RWPE2 (cell line): ENCODE data around the gene NOVA1.

Source experiments
- ATAC-seq: fragments of 200-7000 bp; cut with Tn5 transposase; 3 replicates; pipeline ENCODE4 v1.9.1; 2021; ENCODE audit warnings: low read depth
- DNase-seq: peaks from one replicate; pipeline ENCODE4 v3.0.0-alpha.2; 2020; ENCODE audit warnings: low spot score
- H3K27ac ChIP-seq: fragments of 450-650 bp; 2 replicates; pipeline ENCODE4 v1.5.1; 2017; ENCODE audit warnings: mild to moderate bottlenecking; ENCODE audit not compliant: poor library complexity, severe bottlenecking
- H3K27me3 ChIP-seq: fragments of 250-450 bp; sonication (Bioruptor Pico); 2 replicates; pipeline ENCODE4 v1.5.1; 2021; ENCODE audit warnings: mild to moderate bottlenecking, moderate library complexity; ENCODE audit not compliant: insufficient read depth, poor library complexity, severe bottlenecking
- H3K36me3 ChIP-seq: fragments of 250-450 bp; sonication (Bioruptor Pico); 2 replicates; pipeline ENCODE4 v1.5.1; 2020; ENCODE audit warnings: low read depth, mild to moderate bottlenecking, moderate library complexity
- H3K4me1 ChIP-seq: fragments of 250-450 bp; sonication (Bioruptor Pico); 2 replicates; pipeline ENCODE4 v1.5.1; 2021; ENCODE audit warnings: mild to moderate bottlenecking, moderate library complexity; ENCODE audit not compliant: insufficient read depth, poor library complexity, severe bottlenecking
- H3K4me3 ChIP-seq: fragments of 250-450 bp; sonication (Bioruptor Pico); 2 replicates; pipeline ENCODE4 v1.5.1; 2021; ENCODE audit warnings: mild to moderate bottlenecking, moderate library complexity; ENCODE audit not compliant: severe bottlenecking
- H3K9me3 ChIP-seq: fragments of 250-450 bp; sonication (Bioruptor Pico); 2 replicates; pipeline ENCODE4 v1.5.1; 2021; ENCODE audit warnings: mild to moderate bottlenecking, moderate library complexity; ENCODE audit not compliant: severe bottlenecking
- TF ChIP-seq, protein P1 (sequence below): fragments of 450-650 bp; IDR thresholded peaks from one replicate; pipeline ENCODE4 v1.5.1; 2017; ENCODE audit warnings: mild to moderate bottlenecking, moderate library complexity; ENCODE audit not compliant: poor library complexity, severe bottlenecking

Gene NOVA1

GRCh38 chr14:26463136-26463535 is 134.7 kb downstream of the NOVA1 start:
- H3K27ac ChIP-seq: no peak overlapping the region
- no peaks in the 10 kb centered on the region for H3K4me1 ChIP-seq
- H3K4me3 ChIP-seq: no peak overlapping the region
- no peaks in the 10 kb centered on the region for H3K36me3 ChIP-seq
- no peak for DNase-seq
- no peaks in the 10 kb centered on the region for H3K27me3 ChIP-seq
- TF ChIP-seq, protein P1, sequence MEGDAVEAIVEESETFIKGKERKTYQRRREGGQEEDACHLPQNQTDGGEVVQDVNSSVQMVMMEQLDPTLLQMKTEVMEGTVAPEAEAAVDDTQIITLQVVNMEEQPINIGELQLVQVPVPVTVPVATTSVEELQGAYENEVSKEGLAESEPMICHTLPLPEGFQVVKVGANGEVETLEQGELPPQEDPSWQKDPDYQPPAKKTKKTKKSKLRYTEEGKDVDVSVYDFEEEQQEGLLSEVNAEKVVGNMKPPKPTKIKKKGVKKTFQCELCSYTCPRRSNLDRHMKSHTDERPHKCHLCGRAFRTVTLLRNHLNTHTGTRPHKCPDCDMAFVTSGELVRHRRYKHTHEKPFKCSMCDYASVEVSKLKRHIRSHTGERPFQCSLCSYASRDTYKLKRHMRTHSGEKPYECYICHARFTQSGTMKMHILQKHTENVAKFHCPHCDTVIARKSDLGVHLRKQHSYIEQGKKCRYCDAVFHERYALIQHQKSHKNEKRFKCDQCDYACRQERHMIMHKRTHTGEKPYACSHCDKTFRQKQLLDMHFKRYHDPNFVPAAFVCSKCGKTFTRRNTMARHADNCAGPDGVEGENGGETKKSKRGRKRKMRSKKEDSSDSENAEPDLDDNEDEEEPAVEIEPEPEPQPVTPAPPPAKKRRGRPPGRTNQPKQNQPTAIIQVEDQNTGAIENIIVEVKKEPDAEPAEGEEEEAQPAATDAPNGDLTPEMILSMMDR: no peak
- no peaks in the 10 kb centered on the region for H3K9me3 ChIP-seq
- ATAC-seq: no peak

DNA sequence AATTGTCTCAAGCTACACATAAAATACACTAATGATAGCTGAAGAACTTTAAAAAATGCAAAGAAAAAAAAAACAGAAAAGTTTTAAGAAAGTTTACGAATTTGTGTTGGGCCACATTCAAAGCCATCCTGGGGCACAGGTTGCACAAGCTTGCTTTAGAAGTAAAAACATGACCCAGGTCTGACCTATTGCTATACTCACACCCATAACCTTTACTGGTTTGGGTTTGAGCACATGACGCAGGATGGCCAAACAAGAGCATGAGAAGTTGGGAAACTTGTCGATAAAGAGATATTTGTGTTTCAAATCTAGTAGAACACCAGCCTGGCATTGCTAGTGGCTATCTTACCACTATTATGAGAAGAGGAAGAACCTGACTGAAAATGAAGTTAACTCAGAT is 143.7 kb downstream of the NOVA1 start:
- ATAC-seq (no peak), DNase-seq (no peak)
- peaks cover 10% of the 10 kb centered on the region for H3K27me3 ChIP-seq
- no peak overlapping the region for H3K27ac ChIP-seq
- peaks cover 5% of the 10 kb centered on the region for H3K4me1 ChIP-seq
- no peaks in the 10 kb centered on the region for H3K9me3 ChIP-seq
- TF ChIP-seq, protein P1: no peak
- no peaks in the 10 kb centered on the region for H3K36me3 ChIP-seq
- H3K4me3 ChIP-seq: no peak overlapping the region

- DNase-seq (no peak), ATAC-seq (no peak)
- Histone ChIP-seq H3K36me3 (no peaks in the 10 kb centered on the region), H3K4me1 (peaks cover 5% of the 10 kb centered on the region), H3K27ac (no peak overlapping the region), H3K4me3 (no peak overlapping the region), H3K27me3 (peaks cover 6% of the 10 kb centered on the region), H3K9me3 (no peaks in the 10 kb centered on the region)
- TF ChIP-seq, protein P1: no peak
These were observed 149.5 kb downstream of the NOVA1 start for GRCh38 chr14:26448181-26448855.

DNA sequence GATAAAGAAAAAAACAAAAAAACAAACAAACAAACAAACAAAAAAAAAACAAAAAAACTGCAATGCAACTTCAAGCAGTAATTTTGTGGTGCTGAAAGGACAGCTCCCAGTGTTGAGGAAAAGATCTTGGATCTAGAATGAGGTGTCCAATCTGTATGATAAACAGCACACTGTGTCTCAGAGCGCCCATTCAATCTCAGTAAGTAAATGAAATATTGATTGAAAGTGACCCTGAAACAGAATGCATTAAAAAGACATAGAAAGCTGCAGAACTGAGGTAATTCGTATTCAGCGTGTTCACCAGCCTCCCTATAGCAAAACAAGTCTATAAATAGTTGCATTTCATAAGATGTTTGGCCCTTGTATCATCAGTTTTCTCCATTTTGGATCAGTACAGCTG is 153.0 kb downstream of the NOVA1 start:
- H3K9me3 ChIP-seq: no peaks in the 10 kb centered on the region
- no peak for DNase-seq
- TF ChIP-seq, protein P1: no peak
- no peak overlapping the region for H3K4me3 ChIP-seq
- ATAC-seq: no peak
- H3K36me3 ChIP-seq: no peaks in the 10 kb centered on the region
- H3K27ac ChIP-seq: no peak overlapping the region
- H3K4me1 ChIP-seq: no peaks in the 10 kb centered on the region
- H3K27me3 ChIP-seq: peaks cover 4% of the 10 kb centered on the region

- no peak for ATAC-seq
- peaks cover 7% of the 10 kb centered on the region for H3K27me3 ChIP-seq
- TF ChIP-seq, protein P1: no peak
- H3K4me1 ChIP-seq: no peaks in the 10 kb centered on the region
- no peaks in the 10 kb centered on the region for H3K9me3 ChIP-seq
- no peak overlapping the region for H3K4me3 ChIP-seq
- DNase-seq: no peak
- no peaks in the 10 kb centered on the region for H3K36me3 ChIP-seq
- no peak overlapping the region for H3K27ac ChIP-seq
These were observed 154.2 kb downstream of the NOVA1 start for GRCh38 chr14:26443654-26444053.
